Muscle layer of duodenum (tissue), 2 donors: Measurements from ENCODE around the gene SLC22A14.
"Not testable (repeated sequence)": the region's sequence is repeated elsewhere in the genome, so short reads cannot be mapped to it uniquely, and the experiment has no call there.

Source experiments
- H3K27ac ChIP-seq: one replicate; pipeline ENCODE4 v1.7.0; 2013; ENCODE audit warnings: mild to moderate bottlenecking, low read length
- H3K27me3 ChIP-seq: one replicate; pipeline ENCODE4 v1.7.0; 2013; ENCODE audit warnings: low read depth, mild to moderate bottlenecking, control low read depth, low read length
- H3K36me3 ChIP-seq, 2 donors: one replicate each; pipeline ENCODE4 v1.7.0; 2013; ENCODE audit warnings: low read length in 2 of 2, control low read depth in 1 of 2, mild to moderate bottlenecking in 1 of 2; ENCODE audit not compliant: insufficient read depth in 2 of 2, control insufficient read depth in 1 of 2
- H3K4me1 ChIP-seq, 2 donors: one replicate each; pipeline ENCODE4 v1.7.0; 2013; ENCODE audit warnings: low read length in 2 of 2, mild to moderate bottlenecking in 2 of 2, control low read depth in 1 of 2, moderate library complexity in 1 of 2; ENCODE audit not compliant: insufficient read depth in 2 of 2, control insufficient read depth in 1 of 2
- H3K4me3 ChIP-seq, 2 donors: one replicate each; pipeline ENCODE4 v1.7.0; 2013; ENCODE audit warnings: low read length in 2 of 2, low read depth in 1 of 2, mild to moderate bottlenecking in 1 of 2
- H3K9me3 ChIP-seq, 2 donors: one replicate each; pipeline ENCODE4 v1.7.0; 2013; ENCODE audit warnings: low read length in 2 of 2, control low read depth in 1 of 2, mild to moderate bottlenecking in 1 of 2; ENCODE audit not compliant: control insufficient read depth in 1 of 2
- donor health status: healthy.

The SLC22A14 gene

DNA sequence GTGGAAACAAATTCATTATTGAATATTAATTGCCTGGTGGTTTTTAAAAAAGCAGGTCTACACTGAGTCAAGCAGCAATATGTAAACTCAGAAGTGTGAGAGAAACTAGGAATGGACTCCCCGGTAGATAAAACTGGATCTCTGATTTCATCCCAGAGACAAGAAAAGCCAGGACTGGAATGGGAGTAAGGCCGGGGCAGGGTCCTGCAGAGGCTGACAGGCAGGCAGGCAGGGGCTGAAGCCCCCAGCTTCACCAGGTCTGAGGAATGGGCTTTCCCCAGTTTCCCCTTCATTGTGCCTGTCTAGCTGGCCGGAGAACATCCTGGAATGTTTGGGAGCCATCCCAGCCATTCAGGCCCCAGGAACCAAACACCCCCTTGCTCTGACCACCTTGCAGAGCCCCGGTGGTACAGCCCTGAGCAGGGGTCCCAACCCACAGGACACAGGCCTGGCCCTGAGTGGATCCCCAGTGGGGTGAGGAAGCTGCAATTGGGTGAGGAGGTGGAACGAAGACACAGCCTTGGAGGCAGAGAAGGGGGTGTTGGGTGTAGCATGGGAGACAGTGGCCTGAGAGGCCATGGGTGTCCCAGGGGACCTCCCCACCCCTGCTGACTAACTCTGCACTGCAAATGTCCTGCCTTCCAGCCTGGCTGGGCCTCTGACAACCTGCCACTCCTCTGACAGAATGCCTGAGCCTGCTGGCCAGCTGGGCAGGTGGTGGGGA lies 32.8 kb downstream of the SLC22A14 start:
- Histone ChIP-seq H3K4me1 (no peaks in the 10 kb centered on the region), H3K4me3 (no peak overlapping the region), H3K9me3 (no peaks in the 10 kb centered on the region), H3K36me3 (no peaks in the 10 kb centered on the region), H3K27me3 (no peaks in the 10 kb centered on the region), H3K27ac (no peak overlapping the region)

DNA sequence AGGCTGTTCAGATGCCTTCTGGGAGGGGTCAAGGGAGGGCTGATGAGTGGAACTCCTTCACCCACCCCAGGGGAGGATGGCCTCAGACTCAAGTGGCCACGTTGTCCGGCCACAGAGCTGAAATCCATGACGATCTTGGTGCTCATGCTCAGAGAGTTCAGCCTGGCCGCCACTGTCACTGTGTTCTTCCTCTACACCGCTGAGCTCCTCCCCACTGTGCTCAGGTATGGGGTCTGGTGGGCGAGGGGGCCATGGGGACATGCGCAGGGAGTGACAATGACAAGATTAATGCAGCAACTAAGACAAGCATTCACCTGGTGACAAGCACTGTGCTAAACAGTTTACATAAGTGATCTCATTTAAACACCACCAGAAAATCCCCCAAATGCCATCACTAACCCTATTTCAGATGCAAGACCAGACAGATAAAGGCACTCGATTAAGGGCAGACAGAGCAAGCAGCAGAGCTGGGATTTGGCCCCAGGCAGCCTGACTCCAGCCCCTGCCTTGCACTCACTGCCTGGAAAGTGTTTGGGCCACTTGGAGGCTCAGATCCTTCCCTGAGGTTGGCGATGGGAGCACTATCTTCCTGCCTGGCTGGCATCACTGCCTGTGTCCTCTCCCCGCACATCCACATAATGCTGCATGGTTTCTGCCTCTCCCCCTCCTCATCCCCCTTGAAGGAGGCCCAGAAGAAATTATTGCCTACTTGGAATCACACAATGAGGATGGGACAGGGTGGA lies 33.6 kb downstream of the SLC22A14 start:
- no peaks in the 10 kb centered on the region for H3K4me1 ChIP-seq
- no peak overlapping the region for H3K27ac ChIP-seq
- no peaks in the 10 kb centered on the region for H3K9me3 ChIP-seq
- H3K36me3 ChIP-seq, result no peaks in the 10 kb centered on the region
- no peaks in the 10 kb centered on the region for H3K27me3 ChIP-seq
- H3K4me3 ChIP-seq, result no peak overlapping the region

DNA sequence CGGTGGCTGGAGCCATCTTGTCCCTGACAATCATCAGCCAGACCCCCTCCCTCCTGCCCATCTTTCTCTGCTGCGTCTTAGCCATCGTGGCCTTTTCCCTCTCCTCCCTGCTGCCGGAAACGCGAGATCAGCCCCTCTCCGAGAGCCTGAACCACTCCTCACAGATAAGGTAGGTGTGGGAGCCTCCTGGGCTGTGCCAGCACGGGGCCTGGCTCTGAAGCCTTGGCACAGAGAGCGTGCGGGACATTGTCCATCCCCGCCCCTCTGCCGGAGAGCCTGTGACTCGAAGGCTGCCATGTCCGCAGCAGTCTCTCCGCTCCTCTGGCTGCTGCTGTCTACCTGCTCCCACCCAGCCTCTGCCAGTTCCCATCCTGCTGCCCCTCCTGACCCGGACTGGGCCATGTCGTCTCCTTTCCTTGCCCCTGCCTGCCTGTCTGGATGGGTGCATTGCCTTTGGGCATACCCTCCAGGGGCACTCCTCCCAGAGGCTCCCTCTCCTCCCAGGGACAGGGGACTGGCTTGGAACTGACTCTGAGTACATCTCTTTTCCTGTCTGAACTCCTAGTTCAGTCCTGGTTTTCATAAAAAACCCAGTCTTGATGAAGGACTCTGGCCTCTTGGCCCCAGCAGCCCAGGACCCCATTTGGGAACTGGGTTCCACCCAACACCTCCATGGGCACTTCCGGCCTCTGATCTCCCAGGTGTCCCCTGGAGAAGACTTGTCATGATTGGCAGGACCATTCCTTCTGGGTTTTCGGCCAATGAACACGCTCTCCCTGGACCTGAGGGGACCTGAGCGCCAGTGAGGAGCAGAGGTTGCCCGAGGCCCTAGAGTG lies 34.5 kb downstream of the SLC22A14 start:
- Histone ChIP-seq H3K36me3 (no peaks in the 10 kb centered on the region), H3K27ac (no peak overlapping the region), H3K9me3 (no peaks in the 10 kb centered on the region), H3K4me1 (no peaks in the 10 kb centered on the region), H3K4me3 (no peak overlapping the region), H3K27me3 (no peaks in the 10 kb centered on the region)

DNA sequence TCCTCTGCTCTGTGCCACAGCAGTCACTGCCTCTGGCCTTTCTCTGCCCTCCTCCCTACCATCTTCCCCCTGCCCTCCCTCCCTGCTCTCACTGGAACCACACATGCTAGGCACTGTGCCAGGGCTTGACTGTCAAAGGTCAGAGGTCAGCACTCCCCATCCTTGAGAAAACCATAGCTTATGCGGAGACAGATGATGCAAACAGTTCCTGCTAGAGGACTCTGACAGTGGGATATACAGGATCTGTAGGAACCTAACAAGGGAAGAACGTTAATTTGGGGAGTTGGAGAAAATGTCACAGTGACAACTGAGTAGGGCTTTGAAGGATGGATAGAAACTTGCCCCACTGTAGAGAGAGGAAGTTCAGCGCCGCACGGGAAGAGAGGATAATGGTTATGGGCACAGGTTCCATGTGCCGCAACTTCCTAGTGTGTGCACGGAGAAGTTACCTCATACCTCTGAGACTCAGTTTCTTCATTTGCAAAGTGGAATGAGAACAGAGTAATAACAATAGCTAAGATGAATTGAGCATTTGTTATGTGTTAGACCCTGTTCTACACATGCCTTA lies 35.2 kb downstream of the SLC22A14 start:
- Histone ChIP-seq H3K4me3 (no peak overlapping the region), H3K9me3 (no peaks in the 10 kb centered on the region), H3K27me3 (no peaks in the 10 kb centered on the region), H3K27ac (no peak overlapping the region), H3K36me3 (no peaks in the 10 kb centered on the region), H3K4me1 (no peaks in the 10 kb centered on the region)

DNA sequence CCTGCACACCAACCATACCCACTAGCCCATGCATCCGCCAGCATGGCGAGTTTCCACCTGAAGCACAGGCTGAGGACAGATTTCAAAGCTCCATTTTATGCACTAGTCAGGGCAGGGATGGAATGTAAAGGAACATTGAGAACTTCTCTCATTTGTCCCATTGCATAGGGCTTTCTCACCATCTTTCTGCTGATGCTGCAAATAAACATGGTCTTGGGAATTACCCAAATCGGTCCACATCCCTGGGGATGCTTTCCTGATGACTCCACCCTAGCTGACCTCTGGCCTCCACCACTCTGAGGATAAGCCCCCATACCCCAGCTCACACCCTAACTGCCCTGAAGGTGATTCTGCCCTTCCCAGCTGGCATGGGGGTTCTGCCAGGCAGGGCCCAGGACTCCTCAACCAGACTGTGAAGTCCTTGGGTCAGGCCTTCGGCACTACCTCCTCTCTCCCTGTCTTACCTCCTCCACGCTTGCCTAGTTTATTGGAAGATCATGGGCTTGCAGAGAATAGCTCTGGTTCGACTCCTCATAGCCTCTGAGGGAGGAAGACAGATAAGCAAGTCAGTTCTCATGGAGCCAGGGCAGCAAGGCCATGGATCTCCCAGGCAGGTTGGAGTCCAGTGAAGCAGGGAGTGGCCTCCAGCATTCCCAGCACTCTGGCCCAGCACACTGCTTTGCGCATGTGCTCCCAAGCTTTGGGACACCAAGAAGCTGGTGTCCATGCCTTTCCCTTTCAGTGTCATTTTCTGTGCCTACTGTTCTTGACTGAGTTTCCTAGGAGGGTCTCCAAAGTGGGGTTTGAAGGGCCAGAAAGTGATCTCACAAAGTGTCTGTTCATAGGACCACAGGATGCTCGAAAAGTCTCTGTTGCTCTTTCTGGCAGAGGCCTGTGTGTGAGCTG lies 36.9 kb downstream of the SLC22A14 start:
- no peaks in the 10 kb centered on the region for H3K9me3 ChIP-seq
- no peaks in the 10 kb centered on the region for H3K27me3 ChIP-seq
- no peak overlapping the region for H3K4me3 ChIP-seq
- no peaks in the 10 kb centered on the region for H3K36me3 ChIP-seq
- no peaks in the 10 kb centered on the region for H3K4me1 ChIP-seq
- H3K27ac ChIP-seq, result no peak overlapping the region

DNA sequence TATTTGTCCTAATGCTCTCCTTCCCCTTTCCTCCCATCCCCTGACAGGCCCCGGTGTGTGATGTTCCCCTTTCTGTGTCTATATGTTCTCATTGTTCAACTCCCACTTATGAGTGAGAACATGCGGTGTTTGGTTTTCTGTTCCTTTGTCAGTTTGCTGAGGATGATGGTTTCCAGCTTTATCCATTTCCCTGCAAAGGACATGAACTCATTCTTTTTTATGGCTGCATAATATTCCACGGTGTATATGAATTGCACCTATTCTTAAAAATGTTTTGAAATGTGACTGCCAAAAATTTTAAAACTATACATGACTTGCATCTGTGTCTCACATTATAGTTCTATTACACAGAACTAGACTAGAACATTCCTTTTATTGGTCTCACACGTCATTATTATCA lies 38.5 kb downstream of the SLC22A14 start:
- H3K36me3 ChIP-seq, H3K27ac ChIP-seq, H3K4me3 ChIP-seq, H3K27me3 ChIP-seq, H3K9me3 ChIP-seq, H3K4me1 ChIP-seq: not testable (repeated sequence)

DNA sequence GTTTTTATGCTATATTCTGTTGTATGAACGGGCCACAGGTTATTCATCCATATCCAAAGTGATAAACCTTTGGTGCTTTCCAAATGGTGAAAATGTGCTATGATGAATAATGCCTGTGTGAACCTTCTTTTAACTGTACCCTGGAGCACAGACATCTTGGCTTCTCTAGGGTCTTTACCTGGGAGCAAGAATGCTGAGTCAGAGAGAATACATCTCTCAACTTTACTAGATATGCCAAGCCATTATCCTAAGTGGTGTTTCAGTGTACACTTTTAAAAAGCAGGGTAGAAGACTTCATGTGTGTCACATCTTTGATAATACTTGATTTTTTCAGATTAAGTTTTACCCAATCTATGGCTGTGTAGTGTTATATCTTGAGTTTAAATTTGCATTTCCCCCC lies 41.0 kb downstream of the SLC22A14 start:
- H3K27me3 ChIP-seq, result no peaks in the 10 kb centered on the region
- H3K36me3 ChIP-seq, result no peaks in the 10 kb centered on the region

DNA sequence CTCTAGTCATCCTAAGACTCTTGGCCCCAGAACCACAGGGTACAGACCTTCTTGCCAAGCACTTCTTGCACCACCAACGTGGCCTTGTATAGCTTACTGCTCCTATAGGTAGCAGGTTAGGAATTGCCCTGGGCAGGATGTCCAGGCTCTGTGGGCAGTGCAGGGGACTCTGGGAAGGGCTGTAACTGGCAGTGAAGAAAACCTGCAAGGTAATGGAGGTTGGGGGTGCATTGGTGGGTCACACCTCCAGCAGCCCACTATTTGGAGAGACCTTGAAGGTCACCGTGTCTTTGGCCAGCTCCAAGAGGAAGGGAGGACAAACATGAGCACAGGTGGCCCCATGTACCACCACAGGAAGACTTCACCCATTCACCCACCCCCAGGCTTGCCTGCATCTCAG lies 43.2 kb downstream of the SLC22A14 start:
- Histone ChIP-seq H3K27ac (no peak overlapping the region), H3K9me3 (peaks cover 0 to 4% of the 10 kb centered on the region in 2 donors), H3K36me3 (no peaks in the 10 kb centered on the region), H3K4me3 (no peak overlapping the region), H3K4me1 (no peaks in the 10 kb centered on the region), H3K27me3 (no peaks in the 10 kb centered on the region)

More for the DNA sequence above, 41.0 kb downstream of the SLC22A14 start:
- H3K9me3 ChIP-seq, result peaks cover 0 to 4% of the 10 kb centered on the region in 2 donors
- no peak overlapping the region for H3K4me3 ChIP-seq
- H3K4me1 ChIP-seq, result no peaks in the 10 kb centered on the region
- H3K27ac ChIP-seq, result no peak overlapping the region

DNA sequence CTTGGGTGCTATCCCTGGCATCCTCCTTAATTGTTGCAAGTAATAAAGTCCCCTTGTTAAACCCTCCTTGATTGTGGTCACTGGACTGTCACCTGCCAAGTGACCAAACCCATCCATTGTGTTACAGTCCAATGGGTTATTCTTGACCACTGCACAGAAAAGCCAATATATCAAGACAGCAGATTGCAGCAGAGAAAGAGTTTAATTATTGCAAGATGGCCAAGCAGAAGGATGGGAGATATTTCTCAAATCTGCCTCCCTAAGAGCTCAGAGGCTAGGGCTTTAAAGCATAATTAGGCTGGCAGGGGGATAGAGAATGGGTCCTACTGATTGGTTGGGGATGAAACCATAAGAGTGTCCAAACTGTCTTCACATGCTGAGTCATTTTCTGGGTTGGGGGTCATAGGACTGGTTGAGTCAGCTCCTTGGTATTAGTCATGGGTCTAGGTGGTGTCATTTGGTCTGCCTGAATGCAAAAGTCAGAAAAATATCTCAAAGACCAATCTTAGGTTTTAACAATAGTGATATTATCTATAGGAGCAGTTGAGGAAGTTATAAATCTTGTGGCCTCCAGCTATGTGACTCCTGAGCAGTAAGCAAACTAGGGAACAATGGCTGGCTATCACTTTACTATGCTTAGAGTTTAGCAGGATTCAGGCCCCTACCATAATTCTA lies 45.4 kb downstream of the SLC22A14 start:
- Histone ChIP-seq H3K9me3 (peaks cover 0 to 4% of the 10 kb centered on the region in 2 donors), H3K36me3 (no peaks in the 10 kb centered on the region), H3K4me3 (no peak overlapping the region), H3K27ac (no peak overlapping the region), H3K27me3 (no peaks in the 10 kb centered on the region), H3K4me1 (no peaks in the 10 kb centered on the region)
